ENCODE results near the gene ZNF816. TPM values are rescaled to one million over a fixed set of nuclear protein-coding genes. Genes with fewer than 3 reads are reported as not detected.

Gene ZNF816
- total and polyA plus RNA-seq, 7 donors = 3.6 to 8.4 (median 5.4) TPM

- 92 to 94% methylated on average over 7 of the region's 7 CpGs for WGBS, 2 donors
- peaks cover 0 to 25% (median 18%) of the 10 kb centered on the region in 4 donors for H3K4me1 ChIP-seq
- no peak for DNase-seq
- H3K27me3 ChIP-seq = no peaks in the 10 kb centered on the region
- no peaks in the 10 kb centered on the region for H3K9me3 ChIP-seq
- intact Hi-C loops (cut with DNase I) = loop anchor here (10.0 kb wide), 1 partner anchor 139 kb away; the partner anchor contains the start of gene ZNF415
- H3K4me3 ChIP-seq = no peak overlapping the region
- no peak for TF ChIP-seq POLR2A (IDR thresholded peaks at IDR 0.05)
- no peak for TF ChIP-seq POLR2AphosphoS5 (IDR thresholded peaks at IDR 0.05)
- no peak for TF ChIP-seq CTCF (IDR thresholded peaks at IDR 0.05)
- no peak for TF ChIP-seq EP300 (IDR thresholded peaks at IDR 0.05)
- no peak overlapping the region for H3K27ac ChIP-seq
- no peaks in the 10 kb centered on the region for H3K36me3 ChIP-seq
Observed at GRCh38 chr19:52995711-52996110, 33.0 kb upstream of the ZNF816 start.

GRCh38 chr19:52993342-52994178 is 30.9 kb upstream of the ZNF816 start:
- TF ChIP-seq POLR2A (IDR thresholded peaks at IDR 0.05) (no peak), CTCF (IDR thresholded peaks at IDR 0.05) (peak in 3 of 4 experiments; percentile 25 to 81 (median 59)), POLR2AphosphoS5 (IDR thresholded peaks at IDR 0.05) (peak; percentile 41 to 63 (median 58))
- peak overlapping the region; percentile 44 to 52 (median 48) for H3K4me3 ChIP-seq
- DNase-seq = peak; percentile 88
- peaks cover 0 to 25% (median 18%) of the 10 kb centered on the region in 4 donors for H3K4me1 ChIP-seq
- H3K9me3 ChIP-seq = no peaks in the 10 kb centered on the region
- intact Hi-C loops (cut with DNase I) = loop anchor here (2.0 to 10.0 kb wide), 4 partner anchors 31 to 141 kb away; partner anchors contain the start of genes ZNF160, ZNF415, ZNF468 and ZNF816
- 1 to 3% methylated on average over 50 of the region's 50 CpGs for WGBS, 2 donors
- H3K27ac ChIP-seq = peak overlapping the region; percentile 68 to 87 (median 80)
- no peaks in the 10 kb centered on the region for H3K27me3 ChIP-seq
- peaks cover 0 to 1% (median 0%) of the 10 kb centered on the region in 4 donors for H3K36me3 ChIP-seq

DNA sequence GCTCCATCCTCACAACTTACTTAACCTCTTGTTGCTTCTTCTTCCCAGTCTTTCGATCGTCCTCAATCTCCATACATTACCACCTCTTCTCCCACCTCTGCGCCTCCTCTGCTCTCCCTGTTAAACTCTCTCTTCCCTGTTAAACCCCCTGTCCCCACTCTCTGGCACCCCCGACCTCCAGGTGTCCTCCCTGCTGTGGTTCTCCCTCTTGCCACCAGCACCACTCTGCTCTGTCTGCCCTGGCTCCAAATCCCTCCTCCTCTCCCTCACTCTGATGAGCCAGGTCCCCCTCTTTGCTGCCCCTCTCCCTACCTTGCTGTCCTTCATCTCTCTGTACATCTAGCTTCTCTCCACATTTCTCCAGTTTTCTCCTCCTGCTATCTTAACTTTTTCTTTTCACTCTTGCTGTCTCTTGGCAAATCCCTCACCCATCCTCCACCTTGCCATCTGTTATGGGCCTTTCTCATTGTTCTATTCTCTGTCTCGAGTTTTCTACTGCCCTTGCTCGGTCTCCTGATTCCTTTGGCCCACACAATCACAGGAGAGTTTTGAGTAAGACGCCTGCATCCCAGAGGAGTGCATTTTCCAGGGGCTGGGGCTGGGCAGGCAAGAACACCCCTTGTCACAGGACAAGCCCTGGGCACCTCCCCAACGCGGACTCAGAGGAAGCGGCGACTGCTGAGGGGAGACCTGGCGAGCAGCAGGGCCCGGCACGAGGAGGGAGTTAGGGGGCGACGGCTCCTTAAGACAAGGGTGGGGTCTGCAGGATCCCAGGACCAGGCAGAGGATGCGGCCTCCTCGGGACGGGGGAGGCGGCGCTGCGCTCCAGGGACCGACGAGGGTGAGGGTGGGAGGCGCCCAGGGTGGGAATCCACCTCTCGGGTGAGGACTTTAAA is 29.7 kb upstream of the ZNF816 start:
- no peaks in the 10 kb centered on the region for H3K27me3 ChIP-seq
- peaks cover 0 to 25% (median 18%) of the 10 kb centered on the region in 4 donors for H3K4me1 ChIP-seq
- TF ChIP-seq POLR2A (IDR thresholded peaks at IDR 0.05) (no peak), EP300 (IDR thresholded peaks at IDR 0.05) (no peak), CTCF (IDR thresholded peaks at IDR 0.05) (no peak), POLR2AphosphoS5 (IDR thresholded peaks at IDR 0.05) (no peak)
- intact Hi-C loops (cut with DNase I) = loop anchor here (2.0 to 10.0 kb wide), 4 partner anchors 30 to 142 kb away; partner anchors contain the start of genes ZNF160, ZNF415, ZNF468 and ZNF816
- peaks cover 0 to 6% (median 1%) of the 10 kb centered on the region in 4 donors for H3K36me3 ChIP-seq
- WGBS, 2 donors = 16 to 24% methylated on average over 26 of the region's 26 CpGs
- H3K4me3 ChIP-seq = peak overlapping the region; percentile 44 to 52 (median 48)
- peak; percentile 74 for DNase-seq
- peak overlapping the region; percentile 68 to 87 (median 80) for H3K27ac ChIP-seq
- no peaks in the 10 kb centered on the region for H3K9me3 ChIP-seq

GRCh38 chr19:52991484-52991883 is 28.8 kb upstream of the ZNF816 start:
- Histone ChIP-seq H3K36me3 (peaks cover 0 to 13% (median 2%) of the 10 kb centered on the region in 4 donors), H3K9me3 (peaks cover 0 to 3% (median 0%) of the 10 kb centered on the region in 4 donors), H3K4me3 (no peak overlapping the region), H3K27ac (no peak overlapping the region), H3K27me3 (no peaks in the 10 kb centered on the region), H3K4me1 (peaks cover 0 to 25% (median 18%) of the 10 kb centered on the region in 4 donors)
- intact Hi-C loops (cut with DNase I) = loop anchor here (5.0 to 10.0 kb wide), 2 partner anchors 134 to 143 kb away; partner anchors contain the start of genes ZNF415 and ZNF468
- TF ChIP-seq CTCF (IDR thresholded peaks at IDR 0.05) = no peak
- no peak for TF ChIP-seq POLR2AphosphoS5 (IDR thresholded peaks at IDR 0.05)
- TF ChIP-seq POLR2A (IDR thresholded peaks at IDR 0.05) = no peak
- TF ChIP-seq EP300 (IDR thresholded peaks at IDR 0.05) = no peak
- no peak for DNase-seq
- 70 to 89% methylated on average over 2 of the region's 2 CpGs for WGBS, 2 donors

All from sigmoid colon (tissue), 7 donors.